ENCODE results near the gene AGPAT1. TPM values are rescaled to one million over a fixed set of nuclear protein-coding genes. Genes with fewer than 3 reads are reported as not detected.
"Not testable (repeated sequence)": the region's sequence is repeated elsewhere in the genome, so short reads cannot be mapped to it uniquely, and the experiment has no call there.

The AGPAT1 gene
- total RNA-seq, 2 experiments from 2014 or later, result 24.5 to 28.1 TPM

GRCh38 chr6:32146287-32146686, 29.6 kb downstream of the AGPAT1 start:
- no peak overlapping the region for H3K4me2 ChIP-seq (ENCODE audit: low read length)
- H3K36me3 ChIP-seq (ENCODE audit: insufficient read depth, low read length), result no peaks in the 10 kb centered on the region
- DNase-seq (ENCODE audit: low spot score), result no peak
- TF ChIP-seq EZH2phosphoT487 (IDR thresholded peaks at IDR 0.05; ENCODE audit: borderline replicate concordance, low read depth, low read length) (no peak), CTCF (conservative IDR thresholded peaks at IDR 0.05; ENCODE audit: low read length) (no peak)
- H3K9me3 ChIP-seq (ENCODE audit: low read length), result no peaks in the 10 kb centered on the region
- H3K4me1 ChIP-seq (ENCODE audit: insufficient read depth, low read length, poor library complexity, severe bottlenecking), result no peaks in the 10 kb centered on the region
- CTCF ChIA-PET (ENCODE audit: unreplicated experiment), result no interaction called here
- intact Hi-C loops (cut with micrococcal nuclease; ENCODE audit: unreplicated experiment), result no loop called here
- H3K4me3 ChIP-seq (ENCODE audit: low read depth, low read length, poor library complexity, severe bottlenecking), result no peak overlapping the region
- POLR2A ChIA-PET, result no interaction called here
- no peak overlapping the region for H2AFZ ChIP-seq (ENCODE audit: low read length)
- no peaks in the 10 kb centered on the region for H3K79me2 ChIP-seq (ENCODE audit: insufficient read depth, low read depth, low read length)
- H3K27ac ChIP-seq (ENCODE audit: low read depth, low read length, poor library complexity, severe bottlenecking), result no peak overlapping the region
- no peaks in the 10 kb centered on the region for H4K20me1 ChIP-seq (ENCODE audit: insufficient read depth, low read length)
- no TSS peak for BruUV-seq (replicated peaks)
- H3K9me2 ChIP-seq (ENCODE audit: insufficient read depth, low read length), result no peaks in the 10 kb centered on the region

DNA sequence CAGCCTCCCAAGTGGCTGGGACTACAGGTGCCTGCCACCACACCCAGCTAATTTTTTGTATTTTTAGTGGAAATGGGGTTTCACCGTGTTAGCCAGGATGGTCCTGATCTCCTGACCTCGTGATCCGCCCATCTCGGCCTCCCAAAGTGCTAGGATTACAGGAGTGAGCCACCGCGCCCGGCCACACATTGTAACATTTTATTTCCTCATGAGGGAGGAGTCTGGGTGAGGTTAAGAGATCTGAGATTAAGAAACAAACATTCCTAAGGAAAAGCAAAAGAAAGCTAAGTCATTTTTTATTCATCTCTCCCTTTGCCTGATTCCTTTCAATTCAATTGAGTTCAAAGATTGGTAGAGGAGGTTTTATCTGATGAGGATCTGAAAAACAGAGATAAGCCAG, 31.6 kb downstream of the AGPAT1 start:
- H3K9me3 ChIP-seq (ENCODE audit: low read length); intact Hi-C loops (cut with micrococcal nuclease; ENCODE audit: unreplicated experiment); H4K20me1 ChIP-seq (ENCODE audit: insufficient read depth, low read length); CTCF ChIA-PET (ENCODE audit: unreplicated experiment); H3K4me2 ChIP-seq (ENCODE audit: low read length); H3K9me2 ChIP-seq (ENCODE audit: insufficient read depth, low read length); H3K36me3 ChIP-seq (ENCODE audit: insufficient read depth, low read length); BruUV-seq (replicated peaks); H3K4me1 ChIP-seq (ENCODE audit: insufficient read depth, low read length, poor library complexity, severe bottlenecking); H2AFZ ChIP-seq (ENCODE audit: low read length); DNase-seq (ENCODE audit: low spot score); H3K27ac ChIP-seq (ENCODE audit: low read depth, low read length, poor library complexity, severe bottlenecking); H3K4me3 ChIP-seq (ENCODE audit: low read depth, low read length, poor library complexity, severe bottlenecking); H3K79me2 ChIP-seq (ENCODE audit: insufficient read depth, low read depth, low read length): not testable (repeated sequence)
- POLR2A ChIA-PET, result interaction anchor here (0.5 kb wide), 1 partner anchor 81 kb away, joined by 3 read pairs; no protein-coding TSS in a partner anchor

DNA sequence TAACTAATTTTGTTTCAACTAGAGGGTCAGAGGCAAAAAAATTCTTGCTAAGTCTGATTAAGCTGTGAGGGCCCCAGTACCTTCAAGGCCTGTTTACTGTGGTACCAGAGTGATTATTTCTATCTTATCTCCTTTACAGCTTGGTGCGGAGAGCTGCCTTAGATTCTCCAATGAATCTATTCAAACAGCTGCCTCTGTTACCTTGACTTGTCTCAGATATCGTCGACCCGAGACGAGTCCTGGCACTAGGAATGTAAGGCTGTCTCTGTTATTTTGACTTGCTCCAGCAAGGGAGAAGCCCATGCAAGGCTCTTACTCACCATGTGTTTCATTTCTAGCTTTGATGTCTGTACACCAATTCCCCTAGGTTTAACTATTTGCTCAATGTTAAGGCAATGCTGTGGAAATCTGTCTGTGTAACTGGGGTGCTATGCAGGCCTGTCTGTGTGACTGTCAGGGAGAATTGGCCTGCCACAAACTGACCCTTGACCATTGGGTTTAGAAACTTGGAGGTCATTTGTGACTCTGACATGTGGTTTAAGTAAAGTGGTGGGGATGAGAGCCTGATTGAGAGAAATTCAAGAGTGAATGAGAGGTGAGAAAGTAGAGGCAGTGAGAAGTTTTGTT, 35.4 kb downstream of the AGPAT1 start:
- no peaks in the 10 kb centered on the region for H4K20me1 ChIP-seq (ENCODE audit: insufficient read depth, low read length)
- no peak for DNase-seq (ENCODE audit: low spot score)
- BruUV-seq (replicated peaks), result no TSS peak
- ChIA-PET CTCF (ENCODE audit: unreplicated experiment) (no interaction called here), POLR2A (interaction anchor here (0.5 to 1.0 kb wide), 2 partner anchors 11 to 19 kb away, joined by 3 read pairs; partner anchors contain the start of gene FKBPL)
- no peaks in the 10 kb centered on the region for H3K79me2 ChIP-seq (ENCODE audit: insufficient read depth, low read depth, low read length)
- TF ChIP-seq EZH2phosphoT487 (IDR thresholded peaks at IDR 0.05; ENCODE audit: borderline replicate concordance, low read depth, low read length) (no peak), CTCF (conservative IDR thresholded peaks at IDR 0.05; ENCODE audit: low read length) (no peak)
- no peaks in the 10 kb centered on the region for H3K4me1 ChIP-seq (ENCODE audit: insufficient read depth, low read length, poor library complexity, severe bottlenecking)
- no peaks in the 10 kb centered on the region for H3K9me2 ChIP-seq (ENCODE audit: insufficient read depth, low read length)
- no peak overlapping the region for H2AFZ ChIP-seq (ENCODE audit: low read length)
- intact Hi-C loops (cut with micrococcal nuclease; ENCODE audit: unreplicated experiment), result no loop called here
- H3K9me3 ChIP-seq (ENCODE audit: low read length), result no peaks in the 10 kb centered on the region
- no peaks in the 10 kb centered on the region for H3K36me3 ChIP-seq (ENCODE audit: insufficient read depth, low read length)
- H3K27ac ChIP-seq (ENCODE audit: low read depth, low read length, poor library complexity, severe bottlenecking), result no peak overlapping the region
- H3K4me2 ChIP-seq (ENCODE audit: low read length), result no peak overlapping the region
- H3K4me3 ChIP-seq (ENCODE audit: low read depth, low read length, poor library complexity, severe bottlenecking), result no peak overlapping the region
